Activated naive CD4-positive, alpha-beta T cell treated with anti-CD3 and anti-CD28 coated beads, Interleukin-2, amount 50 U/mL, for 72 hours (primary cell): ENCODE data around the gene TMEM245. TPM values are rescaled to one million over a fixed set of nuclear protein-coding genes. Genes with fewer than 3 reads are reported as not detected.

ENCODE experiments used
- ATAC-seq, 2 donors: fragments of 150-1000 bp; cut with Tn5 transposase; 2 replicates each; pipeline ENCODE4 v1.10.0; 2021; ENCODE audit warnings: mild to moderate bottlenecking in 2 of 2, moderate library complexity in 2 of 2
- DNase-seq, 2 donors: peaks; one replicate each; pipeline ENCODE4 v3.0.0; 2021 to 2022; ENCODE audit warnings: low spot score in 2 of 2
- H3K27ac Mint-ChIP-seq, 2 donors: one replicate each; pipeline ENCODE4 v1.8.0; 2022; ENCODE audit warnings: mild to moderate bottlenecking in 2 of 2, mixed read lengths in 2 of 2
- H3K36me3 Mint-ChIP-seq, 2 donors: one replicate each; pipeline ENCODE4 v1.8.0; 2022; ENCODE audit warnings: mixed read lengths in 2 of 2
- H3K9me3 Mint-ChIP-seq, 2 donors: one replicate each; pipeline ENCODE4 v1.8.0; 2022; ENCODE audit warnings: mixed read lengths in 2 of 2
- total RNA-seq, 2 donors: library from RNA; stranded (reverse); gene quantifications; one replicate each; pipeline ENCODE4 v1.2.3, GENCODE V29; 2022

TMEM245 gene
- total RNA-seq, 2 donors from 2014 or later: 15.7 to 23.5 TPM

DNA sequence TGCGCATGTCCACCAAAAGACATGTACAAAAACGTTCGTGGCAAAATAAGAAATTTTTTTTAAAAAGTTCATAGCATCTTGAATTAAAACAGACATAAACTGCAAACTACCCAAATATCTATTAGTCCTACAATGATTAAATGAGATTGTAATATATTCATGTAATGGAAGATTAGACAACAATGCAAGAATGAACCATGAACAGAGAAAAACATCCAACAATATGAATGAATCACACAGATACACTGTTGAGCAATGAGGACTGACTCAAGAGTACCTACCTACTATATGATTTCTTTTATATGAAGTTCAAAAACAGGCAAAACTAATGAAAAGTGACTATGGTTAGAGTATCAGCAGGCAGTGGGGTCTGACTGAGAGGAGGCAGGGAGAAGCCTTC, 88.5 kb downstream of the TMEM245 start:
- H3K27ac Mint-ChIP-seq: no peak overlapping the region
- ATAC-seq (no peak), DNase-seq (no peak)
- H3K9me3 Mint-ChIP-seq: no peaks in the 10 kb centered on the region
- peaks cover 0 to 3% of the 10 kb centered on the region in 2 donors for H3K36me3 Mint-ChIP-seq

DNA sequence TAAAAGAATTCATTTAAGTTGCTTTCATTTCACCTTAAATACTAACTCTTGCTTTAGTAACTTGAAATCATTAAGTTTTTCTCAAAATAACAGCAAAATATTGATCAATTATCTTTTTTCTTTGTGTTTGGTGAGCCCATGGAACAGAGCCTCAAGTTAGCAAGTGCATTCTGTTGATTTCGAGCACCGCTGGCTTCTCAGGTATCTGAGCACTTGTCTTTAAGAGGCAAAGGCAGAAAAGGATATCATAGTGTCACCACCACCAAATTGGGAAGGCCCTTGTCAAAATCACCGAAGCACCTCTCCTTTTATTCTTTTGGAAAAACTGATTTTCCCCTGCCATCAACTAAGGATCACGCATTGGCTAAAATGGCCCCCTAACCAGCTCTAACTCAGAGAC, 89.3 kb downstream of the TMEM245 start:
- Mint-ChIP-seq H3K36me3 (no peaks in the 10 kb centered on the region), H3K9me3 (no peaks in the 10 kb centered on the region), H3K27ac (no peak overlapping the region)
- ATAC-seq (no peak), DNase-seq (no peak)

- Mint-ChIP-seq H3K27ac (peak overlapping the region in 1 of 2 donors; percentile 9), H3K36me3 (no peaks in the 10 kb centered on the region)
Observed at GRCh38 chr9:109028457-109028856, 91.3 kb downstream of the TMEM245 start.

DNA sequence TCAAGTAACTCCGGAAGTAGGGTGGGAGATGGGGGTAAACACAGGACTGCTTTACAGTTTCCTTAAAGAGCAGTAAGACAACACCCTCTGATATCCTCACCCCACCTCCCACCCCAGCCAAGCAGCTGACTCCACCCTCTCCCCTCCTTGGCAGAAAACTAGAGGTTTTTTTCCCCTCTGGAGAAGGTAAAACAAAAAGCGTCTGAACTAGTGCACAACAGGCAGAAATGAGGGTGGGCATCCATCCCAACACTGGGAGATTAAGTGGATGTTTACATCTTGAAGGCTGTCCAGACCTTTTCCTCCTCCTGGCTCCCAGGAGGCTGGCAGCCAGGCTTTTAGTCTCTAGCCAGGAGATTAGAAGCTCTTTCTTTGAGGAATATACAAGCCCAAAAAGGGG, 92.6 kb downstream of the TMEM245 start:
- H3K9me3 Mint-ChIP-seq: no peaks in the 10 kb centered on the region
- H3K36me3 Mint-ChIP-seq: no peaks in the 10 kb centered on the region
- H3K27ac Mint-ChIP-seq: no peak overlapping the region
- no peak for DNase-seq
- ATAC-seq: no peak

More at GRCh38 chr9:109028457-109028856, 91.3 kb downstream of the TMEM245 start:
- H3K9me3 Mint-ChIP-seq: no peaks in the 10 kb centered on the region
- DNase-seq (no peak), ATAC-seq (no peak)

DNA sequence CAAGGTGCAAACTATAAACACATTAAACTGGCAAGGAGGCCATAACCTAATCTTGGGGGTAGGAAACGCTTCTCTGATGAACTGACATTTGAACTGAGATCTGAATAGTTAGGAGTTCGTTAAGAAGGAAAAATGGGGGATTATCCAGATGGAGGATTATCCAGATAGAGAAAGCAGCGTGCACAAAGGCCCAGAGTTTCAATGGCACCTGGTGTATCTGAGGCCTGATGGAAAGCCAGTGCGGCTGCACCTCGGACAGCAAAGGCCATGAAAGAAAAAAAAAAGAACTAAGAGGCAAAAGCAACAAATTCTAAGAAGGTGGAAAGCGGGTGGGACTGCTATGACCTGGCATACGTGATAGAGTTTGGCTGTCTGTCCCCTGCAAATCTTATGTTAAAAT, 93.4 kb downstream of the TMEM245 start:
- Mint-ChIP-seq H3K36me3 (no peaks in the 10 kb centered on the region), H3K9me3 (no peaks in the 10 kb centered on the region), H3K27ac (peak overlapping the region in 1 of 2 donors; percentile 79)
- ATAC-seq (no peak), DNase-seq (no peak)

DNA sequence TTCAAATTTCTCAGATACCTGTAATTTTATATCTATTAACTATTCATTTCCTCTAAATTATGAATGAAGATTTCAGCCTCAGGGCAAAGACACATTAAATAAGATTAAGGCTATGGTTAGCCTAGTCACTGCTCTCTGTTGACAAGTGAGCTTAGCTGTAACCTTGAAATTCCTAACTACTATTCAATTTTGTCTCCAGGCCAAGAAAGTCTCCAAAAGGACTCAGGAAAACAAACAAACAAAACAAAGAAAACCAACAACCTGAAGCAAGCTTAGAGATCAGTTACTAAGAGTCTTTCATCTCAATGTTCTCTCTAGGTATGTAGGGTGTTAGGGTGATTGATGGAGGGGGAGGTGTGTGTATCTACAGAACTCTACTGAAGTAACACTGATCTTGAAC, 96.9 kb downstream of the TMEM245 start:
- no peak for DNase-seq
- H3K36me3 Mint-ChIP-seq: peaks cover 0 to 7% of the 10 kb centered on the region in 2 donors
- H3K9me3 Mint-ChIP-seq: no peaks in the 10 kb centered on the region
- H3K27ac Mint-ChIP-seq: no peak overlapping the region
- no peak for ATAC-seq

- H3K36me3 Mint-ChIP-seq: peaks cover 0 to 7% of the 10 kb centered on the region in 2 donors
- H3K27ac Mint-ChIP-seq: no peak overlapping the region
- H3K9me3 Mint-ChIP-seq: no peaks in the 10 kb centered on the region
- DNase-seq (no peak), ATAC-seq (no peak)
Observed at GRCh38 chr9:109020581-109021511, 98.9 kb downstream of the TMEM245 start.

GRCh38 chr9:109020113-109020512, 99.6 kb downstream of the TMEM245 start:
- no peak for DNase-seq
- Mint-ChIP-seq H3K9me3 (no peaks in the 10 kb centered on the region), H3K27ac (no peak overlapping the region), H3K36me3 (peaks cover 0 to 7% of the 10 kb centered on the region in 2 donors)
- ATAC-seq: no peak

DNA sequence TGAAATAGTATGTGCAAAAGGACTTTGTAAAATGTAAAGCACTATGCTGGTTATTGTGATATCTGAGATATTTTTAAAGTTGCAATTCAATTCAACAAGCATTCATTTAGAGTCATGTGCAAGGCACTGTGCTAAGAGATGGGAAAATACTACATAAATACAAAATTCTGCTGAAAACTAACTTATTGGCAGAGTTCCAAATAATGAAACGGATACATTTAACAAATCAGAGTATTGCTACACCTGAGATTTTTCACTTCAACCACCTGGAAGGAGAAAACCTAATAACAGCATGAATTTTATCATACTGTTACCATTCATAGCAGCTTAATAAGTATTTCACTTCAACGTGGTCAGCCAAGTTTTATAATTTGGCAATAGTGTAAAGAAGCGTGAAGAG, 100.3 kb downstream of the TMEM245 start:
- DNase-seq: no peak
- H3K27ac Mint-ChIP-seq: no peak overlapping the region
- no peaks in the 10 kb centered on the region for H3K9me3 Mint-ChIP-seq
- no peak for ATAC-seq
- peaks cover 0 to 7% of the 10 kb centered on the region in 2 donors for H3K36me3 Mint-ChIP-seq

GRCh38 chr9:109017493-109017892, 102.3 kb downstream of the TMEM245 start:
- peaks cover 1 to 8% of the 10 kb centered on the region in 2 donors for H3K36me3 Mint-ChIP-seq
- no peak for ATAC-seq
- no peak for DNase-seq
- H3K27ac Mint-ChIP-seq: no peak overlapping the region
- no peaks in the 10 kb centered on the region for H3K9me3 Mint-ChIP-seq

- Mint-ChIP-seq H3K36me3 (peaks cover 5 to 12% of the 10 kb centered on the region in 2 donors), H3K9me3 (no peaks in the 10 kb centered on the region), H3K27ac (no peak overlapping the region)
- no peak for ATAC-seq
- no peak for DNase-seq
Observed at GRCh38 chr9:109017061-109017460, 102.7 kb downstream of the TMEM245 start.

- DNase-seq (no peak), ATAC-seq (no peak)
- Mint-ChIP-seq H3K27ac (no peak overlapping the region), H3K9me3 (no peaks in the 10 kb centered on the region), H3K36me3 (peaks cover 5 to 12% of the 10 kb centered on the region in 2 donors)
Observed at GRCh38 chr9:109016132-109016531, 103.6 kb downstream of the TMEM245 start.

- no peak overlapping the region for H3K27ac Mint-ChIP-seq
- ATAC-seq: no peak
Observed at GRCh38 chr9:109014608-109015280, 105.0 kb downstream of the TMEM245 start.

DNA sequence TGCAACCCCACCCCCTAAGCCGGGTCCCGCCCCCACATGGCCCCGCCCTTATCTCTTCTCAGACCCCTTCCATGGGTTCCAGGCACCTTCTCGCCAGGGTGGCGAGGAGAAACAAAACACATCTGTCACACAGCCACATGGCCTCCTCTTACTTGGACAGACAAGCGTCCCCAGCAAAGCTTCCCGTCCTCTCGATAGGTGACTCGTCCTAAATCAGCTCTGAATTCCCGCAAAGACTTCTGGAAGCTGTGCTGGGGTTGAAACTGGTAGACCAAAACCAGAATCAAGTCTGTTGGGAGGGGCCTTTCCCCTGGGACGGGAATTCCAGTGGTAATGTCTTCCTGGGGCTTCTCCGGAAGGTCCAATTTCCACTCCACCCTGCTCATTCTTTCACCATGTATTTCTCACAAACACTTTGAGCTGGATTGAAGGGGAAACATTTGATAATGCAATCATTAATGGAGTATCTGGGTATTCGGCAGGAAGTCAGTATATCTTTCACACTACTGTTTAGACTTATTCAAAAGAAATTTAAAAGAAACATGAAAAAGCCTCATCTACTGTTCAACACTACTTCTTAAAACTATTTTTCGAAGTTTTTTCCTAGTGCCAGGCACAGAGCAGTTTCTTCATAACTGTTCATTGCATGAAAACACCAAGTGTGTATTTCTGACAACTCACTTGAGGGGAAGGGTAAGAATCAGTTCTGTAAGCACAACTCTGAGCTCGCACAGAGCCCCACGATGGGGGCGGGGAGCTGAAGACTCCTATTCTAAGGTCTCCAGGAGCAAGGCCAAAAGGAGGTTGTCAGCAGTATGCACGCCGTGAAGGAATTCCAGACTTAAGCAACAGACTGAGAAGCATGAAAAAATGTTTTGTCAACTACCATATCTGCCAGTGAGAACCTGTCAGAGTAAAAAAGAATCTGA, 105.8 kb downstream of the TMEM245 start:
- peak overlapping the region; percentile 77 to 90 for H3K27ac Mint-ChIP-seq
- ATAC-seq (no peak), DNase-seq (no peak)
- H3K9me3 Mint-ChIP-seq: no peaks in the 10 kb centered on the region
- H3K36me3 Mint-ChIP-seq: peaks cover 5% of the 10 kb centered on the region in 2 donors

More at GRCh38 chr9:109014608-109015280, 105.0 kb downstream of the TMEM245 start:
- DNase-seq: no peak
- Mint-ChIP-seq H3K36me3 (peaks cover 5 to 12% of the 10 kb centered on the region in 2 donors), H3K9me3 (no peaks in the 10 kb centered on the region)

DNA sequence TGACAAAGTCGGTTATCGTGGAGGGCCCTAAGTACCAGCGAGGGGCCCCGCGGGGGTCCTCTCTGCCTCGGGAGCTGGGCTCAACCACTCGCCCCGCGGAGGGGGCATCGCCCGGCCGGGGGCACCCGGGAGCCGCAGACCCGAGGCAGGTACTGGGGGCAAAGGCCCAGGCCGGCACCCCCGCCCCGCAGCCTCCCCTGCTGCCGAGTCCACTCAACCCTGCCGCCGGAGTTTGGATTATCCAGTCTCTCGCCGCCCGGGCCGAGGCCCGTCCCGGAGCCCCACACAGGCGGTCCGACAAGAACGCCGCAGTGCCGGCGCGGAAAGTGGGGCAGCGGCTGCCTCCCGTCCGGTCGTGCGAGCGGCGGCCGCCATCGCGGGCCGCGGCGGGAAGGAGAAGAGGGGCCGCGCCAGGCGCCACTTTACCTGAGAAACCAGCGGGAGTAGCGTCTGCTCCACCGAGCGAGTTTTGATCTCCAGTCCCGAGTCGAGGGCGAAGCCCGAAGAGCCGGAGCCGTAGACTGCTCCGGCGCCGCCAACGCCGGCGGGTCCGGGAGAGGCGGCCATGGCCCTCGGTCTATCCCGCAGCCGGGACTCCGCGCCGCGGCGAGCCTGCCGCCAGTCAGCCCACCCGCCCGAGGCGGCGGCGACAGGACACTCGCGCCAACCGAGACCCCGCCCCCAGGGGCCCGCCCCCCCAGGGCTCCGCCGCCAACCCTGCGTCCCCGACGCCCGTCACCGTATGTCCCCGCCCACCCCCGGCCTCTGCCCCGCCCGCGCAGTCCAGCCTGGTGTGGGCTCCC, 106.7 kb downstream of the TMEM245 start, which contains the start of gene CTNNAL1:
Gene CTNNAL1 (minus strand): TSS at position 624 of the 803 bp plus-strand sequence. CDS start 57 bp downstream, at position 567.
- Mint-ChIP-seq H3K9me3 (no peaks in the 10 kb centered on the region), H3K27ac (peak within 1 kb of the TSS; percentile 84 to 90), H3K36me3 (peaks cover 5% of the 10 kb centered on the region in 2 donors)
- peak; percentile 76 to 83 for ATAC-seq
- peak; percentile 81 to 85 for DNase-seq
